HG03442 (cell line): ENCODE data around the gene SNTG2.

Source experiments
- ATAC-seq: cut with Tn5 transposase; IDR thresholded peaks from one replicate; pipeline ENCODE4 v1.9.1; 2021; ENCODE audit warnings: mild to moderate bottlenecking, moderate library complexity; ENCODE audit not compliant: unreplicated experiment

The SNTG2 gene

DNA sequence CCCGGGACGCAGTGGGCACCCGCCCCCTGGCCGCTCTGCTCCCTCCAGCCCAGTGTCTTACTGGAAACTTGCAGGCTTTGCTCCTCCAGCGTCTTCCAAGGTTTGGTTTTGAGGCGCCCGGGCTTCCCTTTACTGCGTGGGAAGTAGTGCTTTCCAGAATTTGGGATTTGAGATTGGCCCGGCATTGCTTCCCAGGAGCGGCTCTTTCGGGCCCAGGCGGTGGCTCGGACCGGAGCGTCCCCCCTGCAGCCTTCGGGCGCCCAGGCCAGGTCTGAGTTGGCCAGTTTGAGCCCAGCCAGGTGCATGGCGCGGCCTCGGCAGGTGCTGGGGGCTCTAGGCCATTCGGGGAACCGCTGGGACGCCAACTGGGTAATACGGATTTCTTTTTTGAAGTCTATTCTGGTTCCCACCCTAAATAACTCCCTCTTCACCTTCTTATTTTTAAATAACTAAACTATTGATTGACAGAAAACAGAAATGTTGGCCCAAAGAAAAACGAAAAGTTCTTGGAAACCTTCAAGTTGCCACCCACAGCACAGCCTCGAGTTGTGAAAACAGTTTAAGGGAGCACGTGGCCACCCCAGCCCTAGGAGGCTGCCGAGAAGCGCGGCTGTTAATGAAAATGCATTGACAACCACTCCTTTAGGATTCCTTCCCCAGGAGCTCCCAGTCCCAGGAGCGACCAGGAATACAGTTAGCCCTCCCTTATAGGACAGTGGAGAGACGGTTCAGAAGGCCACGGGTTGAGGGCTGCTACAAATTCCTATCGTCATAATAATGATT, 766 bp downstream of the SNTG2 start:
- no peak for ATAC-seq

DNA sequence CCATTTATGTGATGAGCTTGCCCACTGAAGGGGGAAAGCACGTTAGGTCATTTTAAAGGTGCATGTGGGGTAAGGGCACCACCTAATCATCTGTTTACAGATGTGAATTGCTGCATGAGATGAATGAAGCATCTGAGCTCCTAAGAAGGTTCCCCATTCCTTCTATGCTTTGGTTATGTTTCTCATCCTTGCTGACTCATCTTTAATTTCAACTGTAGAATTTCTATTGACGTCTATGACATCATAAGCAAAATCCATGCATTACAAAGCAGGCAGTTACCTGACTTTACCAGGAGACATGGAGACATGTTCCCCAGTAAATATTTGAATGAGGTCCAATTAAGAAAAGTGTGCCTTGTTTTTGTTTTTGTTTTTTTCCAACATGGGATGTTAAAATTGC, 2.8 kb downstream of the SNTG2 start:
- no peak for ATAC-seq

DNA sequence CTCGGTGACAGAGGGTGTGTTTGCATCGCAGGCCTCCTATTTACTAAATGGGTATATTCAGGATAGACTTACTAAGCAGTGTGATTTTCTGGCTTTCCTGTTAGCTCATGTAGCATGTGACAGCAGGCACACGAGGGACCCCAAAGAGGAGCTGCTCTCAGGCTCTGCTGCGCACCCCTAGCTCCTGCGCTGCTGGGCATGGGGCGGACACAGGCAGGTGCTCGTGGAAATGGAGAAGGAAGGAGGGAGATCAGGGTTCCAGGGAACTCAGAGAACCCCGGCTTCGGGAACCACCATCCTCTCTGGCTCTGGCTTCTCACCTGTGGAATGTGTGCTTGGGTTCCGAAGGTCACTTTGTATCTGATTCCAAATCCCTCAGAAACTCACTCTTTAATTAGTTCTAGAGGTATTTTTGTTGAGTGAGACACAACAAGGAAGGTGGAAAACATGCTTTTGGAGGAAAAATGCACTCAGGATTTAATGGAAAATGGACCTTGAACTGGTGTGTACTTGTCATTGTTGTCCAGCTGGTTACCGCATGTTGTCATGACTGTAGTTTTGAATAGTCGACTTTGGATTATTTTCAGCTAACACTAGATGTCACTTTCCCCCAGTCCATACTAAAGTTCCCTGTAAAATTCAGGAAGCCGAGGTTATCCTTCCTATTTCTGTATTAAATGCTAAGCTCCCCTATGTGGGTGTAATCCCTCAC, 3.5 kb downstream of the SNTG2 start:
- ATAC-seq, result no peak

DNA sequence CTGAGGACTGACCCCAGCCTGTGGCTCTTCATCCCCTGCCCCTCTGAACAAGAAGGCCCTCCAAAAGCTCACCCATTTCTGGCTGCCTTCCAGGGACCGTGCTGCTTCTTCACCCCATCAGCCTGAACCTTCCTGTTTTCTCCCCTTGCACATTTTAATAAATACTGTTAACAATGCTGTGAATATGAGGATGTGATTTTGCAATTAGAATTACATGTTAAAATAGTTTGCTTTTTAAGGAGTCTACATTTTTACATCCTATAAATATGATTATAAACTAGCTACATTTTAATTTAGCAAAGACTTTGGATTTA, 4.0 kb downstream of the SNTG2 start:
- no peak for ATAC-seq

DNA sequence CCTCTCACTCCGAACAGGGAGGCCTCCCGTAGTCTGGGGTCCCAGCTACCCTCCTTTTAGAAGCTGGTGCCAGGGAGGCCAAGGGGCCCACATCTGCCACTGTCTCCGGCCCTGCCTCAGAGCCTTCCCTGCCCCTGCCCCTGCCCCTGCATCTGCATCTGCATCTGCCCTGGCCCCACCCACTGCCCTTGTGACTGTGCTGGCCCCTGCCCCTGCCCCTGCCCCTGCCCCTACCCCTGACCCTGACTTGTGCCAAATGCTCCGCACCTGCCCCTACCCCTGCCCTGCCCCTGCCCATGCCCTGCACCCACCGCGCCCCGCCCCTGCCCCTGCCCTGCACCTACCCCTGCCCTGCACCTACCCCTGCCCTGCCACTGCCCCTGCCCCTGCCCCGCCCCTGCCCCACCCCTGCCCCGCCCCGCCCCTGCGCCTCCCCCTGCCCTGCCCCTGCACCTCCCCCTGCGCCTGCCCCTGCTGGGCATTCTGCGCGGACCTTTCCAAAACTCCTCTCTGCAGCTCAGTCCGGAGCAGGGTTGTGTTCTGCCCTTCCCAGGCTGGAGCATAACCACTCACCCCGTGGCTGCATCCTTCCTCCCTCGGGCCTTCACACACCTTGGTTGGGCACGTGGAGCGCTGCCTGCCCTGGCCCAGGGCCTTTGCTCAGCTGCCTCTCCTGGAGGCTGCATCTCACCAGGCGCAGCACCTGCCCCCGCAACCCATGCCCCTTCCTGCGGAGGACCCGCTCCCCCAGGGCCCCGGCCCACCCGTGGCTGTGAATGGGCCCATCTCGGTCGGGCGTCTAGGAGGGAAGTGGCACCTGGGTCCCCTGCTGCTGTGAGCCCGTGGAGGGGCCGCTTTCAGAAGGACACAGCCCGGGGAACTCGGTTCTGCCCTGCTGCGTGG, 5.4 kb downstream of the SNTG2 start:
- no peak for ATAC-seq

DNA sequence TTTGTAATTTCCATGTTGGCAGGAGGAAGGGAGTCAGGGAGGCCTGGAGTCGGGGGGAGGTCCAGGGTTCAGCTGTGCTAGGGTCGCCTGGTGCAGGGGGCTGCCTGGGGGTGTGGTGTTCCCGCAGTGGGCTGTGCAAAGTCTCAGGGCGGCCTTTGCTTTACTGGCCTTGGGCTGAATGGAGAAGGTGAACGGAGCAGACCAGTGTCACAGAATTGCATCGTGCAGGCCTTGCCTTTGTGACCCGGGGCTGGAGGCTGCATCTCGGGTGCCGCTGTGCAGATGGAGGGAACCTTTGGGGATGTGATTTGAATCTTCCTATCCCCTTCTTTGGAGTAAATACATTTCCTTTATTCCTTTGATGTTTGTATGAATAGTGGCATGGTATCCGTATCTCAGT, 8.8 kb downstream of the SNTG2 start:
- ATAC-seq, result no peak

DNA sequence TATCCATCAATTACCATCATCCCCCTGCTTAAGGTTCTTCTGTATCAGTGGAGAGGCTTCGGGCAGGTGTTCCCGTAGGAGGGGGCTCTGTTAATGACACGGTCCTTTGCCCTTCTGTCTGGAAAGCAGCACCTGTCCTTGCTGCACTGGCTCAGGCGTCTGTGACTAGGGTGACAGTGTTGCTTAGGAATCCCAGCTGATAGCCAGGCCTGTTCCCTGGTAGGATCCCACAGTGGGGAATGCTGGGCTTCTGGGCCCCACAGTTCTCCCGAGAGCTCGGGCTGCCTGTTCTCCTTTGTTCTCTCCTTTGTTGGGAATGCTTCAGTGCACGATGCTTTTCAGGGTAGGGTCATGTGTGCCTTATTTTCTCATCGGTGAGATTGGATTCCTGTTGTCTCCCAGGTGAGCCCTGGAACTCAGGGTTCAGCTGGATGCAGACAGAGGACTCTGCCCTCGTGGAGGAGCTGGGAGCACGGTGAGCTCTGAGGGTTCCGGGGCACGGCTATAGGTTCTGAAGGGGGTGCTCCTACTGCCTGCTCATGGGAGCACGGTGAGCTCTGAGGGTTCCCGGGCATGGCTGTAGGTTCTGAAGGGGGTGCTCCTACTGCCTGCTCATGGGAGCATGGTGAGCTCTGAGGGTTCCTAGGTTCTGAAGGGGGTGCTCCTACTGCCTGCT, 9.6 kb downstream of the SNTG2 start:
- no peak for ATAC-seq

DNA sequence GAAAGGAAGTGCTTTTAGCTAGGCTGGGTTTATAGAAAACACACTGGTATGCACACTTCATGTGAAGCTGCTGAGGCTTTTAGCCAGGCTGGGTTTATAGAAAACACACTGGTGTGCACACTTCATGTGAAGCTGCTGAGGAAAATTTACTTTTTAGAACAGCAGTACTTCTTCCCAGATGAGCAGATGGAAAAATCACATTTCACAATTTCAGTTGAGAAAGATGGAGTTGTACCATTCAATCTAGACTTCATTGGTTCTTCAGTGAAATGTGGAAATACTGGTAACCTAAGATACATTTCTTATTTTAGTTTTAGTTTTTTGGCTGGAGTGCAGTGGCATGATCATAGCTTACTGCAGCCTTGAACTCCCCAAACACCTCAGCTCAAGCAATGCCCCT, 11.1 kb downstream of the SNTG2 start:
- no peak for ATAC-seq

DNA sequence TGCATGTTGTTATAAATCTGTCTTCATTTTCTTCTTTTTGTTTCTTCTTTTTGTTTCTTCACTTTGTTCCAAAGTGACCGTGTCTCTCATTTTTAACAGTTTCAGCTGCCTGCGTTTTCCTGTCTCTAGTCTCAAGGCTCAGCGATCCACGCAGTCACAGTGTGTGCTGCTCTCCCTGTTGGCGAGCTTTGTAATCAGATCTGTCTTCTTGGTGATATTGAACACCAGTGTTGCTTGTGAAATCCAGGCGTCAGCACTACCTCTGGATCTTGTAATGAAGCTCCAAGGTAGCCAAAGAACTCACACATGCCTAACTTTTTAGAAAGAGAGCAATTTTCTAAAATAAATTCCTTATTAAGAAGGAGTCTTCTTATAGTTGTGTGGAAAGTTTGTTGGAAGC, 13.2 kb downstream of the SNTG2 start:
- no peak for ATAC-seq

DNA sequence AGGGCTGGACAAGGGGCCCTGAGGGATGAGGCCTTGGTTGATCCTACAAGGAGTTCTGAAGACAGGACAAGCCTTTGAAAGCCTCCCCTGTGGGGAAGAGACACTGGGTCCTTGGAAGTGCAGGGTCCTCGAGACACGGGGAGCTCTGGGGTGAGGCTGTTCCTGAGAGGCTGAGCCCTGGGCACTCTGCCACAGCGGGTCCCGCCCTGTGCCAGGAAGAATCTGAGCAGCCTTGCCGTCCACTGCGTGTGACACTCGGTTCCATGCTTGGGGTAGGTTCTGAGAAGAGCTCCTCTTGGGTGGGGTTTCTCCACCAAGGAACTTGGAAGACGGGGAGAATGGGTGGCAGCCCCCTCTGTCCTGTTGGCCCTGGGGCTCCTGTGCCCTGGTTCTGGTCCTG, 13.9 kb downstream of the SNTG2 start:
- no peak for ATAC-seq

DNA sequence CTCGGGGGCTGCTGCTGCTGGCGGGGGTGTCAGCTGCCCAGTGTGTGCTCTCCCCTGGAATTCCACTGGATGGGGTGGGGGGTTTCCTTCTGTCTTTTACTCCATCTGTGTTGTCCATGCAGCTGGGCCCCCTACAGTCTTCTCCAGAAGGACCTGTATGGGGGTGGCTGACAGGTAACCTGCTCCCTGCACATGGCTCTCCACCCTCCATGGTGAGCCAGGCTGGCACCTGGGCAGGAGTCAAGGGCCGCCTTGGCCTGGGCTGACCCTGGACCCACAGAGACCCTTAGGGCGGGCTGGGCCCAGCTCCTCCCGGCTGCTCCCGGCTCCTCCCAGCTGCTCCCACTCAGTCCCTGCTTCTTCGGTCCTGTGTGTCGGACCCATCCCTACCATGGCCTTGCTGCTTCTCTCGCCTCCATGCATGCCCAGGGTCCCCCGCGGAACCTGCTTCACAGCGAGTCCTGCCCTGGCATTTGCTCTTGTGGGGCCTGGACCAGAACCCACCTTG, 15.0 kb downstream of the SNTG2 start:
- no peak for ATAC-seq

DNA sequence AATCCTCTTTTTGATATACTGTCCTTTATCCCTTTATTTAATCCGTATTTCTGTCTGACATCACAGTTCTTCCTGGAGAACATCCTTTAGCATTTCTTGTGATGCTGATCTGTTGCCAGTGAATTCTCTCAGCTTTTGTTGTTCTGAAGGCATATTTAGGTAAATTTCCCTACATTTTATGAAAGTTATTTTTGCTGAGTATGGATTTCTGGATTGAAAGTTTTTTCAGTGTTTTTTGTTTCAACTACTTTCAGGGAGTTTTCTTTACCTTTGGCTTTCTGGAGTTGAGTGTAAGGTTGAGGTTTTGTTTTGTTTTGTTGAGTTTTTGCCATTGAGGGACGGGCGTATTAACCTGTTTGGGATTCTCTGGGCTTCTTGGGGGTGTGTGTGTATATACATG, 22.5 kb downstream of the SNTG2 start:
- ATAC-seq, result no peak

DNA sequence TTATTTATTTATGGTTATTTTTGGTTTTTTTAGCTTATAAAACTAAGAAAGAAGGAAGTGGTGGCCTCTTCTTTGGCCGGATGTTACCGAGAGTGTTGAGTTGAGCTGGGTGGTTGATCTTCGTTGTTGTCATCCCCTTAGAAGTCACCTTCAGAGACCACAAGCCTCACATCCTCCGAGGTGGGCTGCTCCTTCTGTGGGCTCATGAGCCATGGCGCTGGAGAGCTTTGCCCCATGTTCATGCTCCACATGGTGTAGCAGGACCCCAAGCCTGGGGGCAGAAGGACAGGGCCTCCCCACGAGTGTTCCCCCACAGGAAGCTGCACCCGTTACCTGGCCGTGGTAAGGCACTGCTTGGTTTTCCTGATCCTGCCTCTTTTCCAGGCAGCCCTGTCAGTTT, 23.4 kb downstream of the SNTG2 start:
- no peak for ATAC-seq

DNA sequence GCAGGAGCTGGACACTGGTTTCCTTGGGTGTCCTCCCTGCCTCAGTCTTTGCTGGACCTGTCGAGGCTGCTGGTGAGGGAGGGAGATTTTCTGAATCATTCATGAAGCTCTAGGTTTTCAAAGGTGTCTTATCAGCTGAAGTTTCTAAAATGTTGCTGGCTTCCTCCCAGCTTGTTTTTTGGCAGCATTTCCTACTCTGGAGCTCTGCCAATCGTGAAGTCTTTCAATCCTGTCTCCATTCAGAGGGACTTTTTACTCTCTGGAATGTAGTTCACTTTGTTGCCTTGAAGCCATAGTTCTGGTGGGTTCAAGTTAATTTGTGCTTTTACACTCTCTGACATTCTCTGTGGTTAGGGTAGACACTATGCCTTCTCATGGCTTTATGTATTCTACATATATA, 23.9 kb downstream of the SNTG2 start:
- no peak for ATAC-seq

DNA sequence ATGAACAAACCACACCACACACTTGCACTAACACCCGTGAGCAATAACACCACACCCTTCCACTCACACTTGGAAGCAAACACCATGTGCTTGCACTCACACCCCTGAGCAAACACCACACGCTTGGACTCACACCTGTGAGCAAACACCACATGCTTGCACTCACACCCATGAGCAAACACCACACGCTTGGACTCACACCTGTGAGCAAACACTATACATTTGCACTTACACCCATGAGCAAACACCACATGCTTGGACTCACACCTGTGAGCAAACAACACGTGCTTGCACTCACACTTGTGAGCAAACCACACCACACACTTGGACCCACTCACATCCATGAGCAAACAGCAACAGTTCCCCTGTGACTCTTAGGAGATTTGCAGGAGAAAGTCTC, 24.4 kb downstream of the SNTG2 start:
- no peak for ATAC-seq

DNA sequence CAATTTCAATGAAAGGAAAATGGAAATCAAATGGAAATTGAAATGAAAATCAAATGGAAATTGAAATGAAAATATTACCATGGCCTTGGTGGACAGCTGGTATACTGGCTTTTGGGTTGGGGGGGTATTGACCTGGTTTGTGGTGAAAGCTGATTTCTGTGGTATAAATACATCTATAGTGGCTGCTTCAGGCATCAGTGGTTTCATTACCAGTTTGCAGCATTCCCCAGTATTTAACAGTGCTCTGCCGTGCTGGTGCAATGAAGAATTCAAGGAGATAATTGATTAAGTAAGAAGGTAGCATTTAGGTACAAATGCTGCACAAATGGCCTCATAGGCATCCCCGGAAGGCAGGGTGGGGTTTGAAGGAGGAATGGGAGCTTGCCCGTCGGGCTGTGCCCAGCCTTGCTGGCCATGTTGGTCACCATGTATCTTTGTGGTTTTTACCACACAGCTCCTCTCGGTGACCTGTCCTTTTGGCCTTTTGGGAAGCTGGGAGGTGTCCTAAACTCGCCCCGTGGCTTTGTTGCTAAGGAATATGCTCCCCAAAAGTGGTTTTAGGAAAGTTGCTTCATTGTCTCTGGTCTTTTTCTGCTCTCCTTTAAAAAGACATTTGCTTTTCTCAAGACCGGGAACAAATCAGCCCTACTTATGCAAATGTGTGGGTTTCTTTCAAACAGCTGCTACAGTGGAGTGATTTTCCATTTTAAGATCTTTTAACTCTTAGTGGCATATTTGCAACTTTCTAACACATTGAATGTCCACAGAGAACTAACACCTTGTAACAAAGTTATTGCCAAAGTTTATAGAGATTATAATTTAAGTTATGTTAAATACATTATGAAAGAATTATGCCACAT, 28.6 kb downstream of the SNTG2 start:
- no peak for ATAC-seq

DNA sequence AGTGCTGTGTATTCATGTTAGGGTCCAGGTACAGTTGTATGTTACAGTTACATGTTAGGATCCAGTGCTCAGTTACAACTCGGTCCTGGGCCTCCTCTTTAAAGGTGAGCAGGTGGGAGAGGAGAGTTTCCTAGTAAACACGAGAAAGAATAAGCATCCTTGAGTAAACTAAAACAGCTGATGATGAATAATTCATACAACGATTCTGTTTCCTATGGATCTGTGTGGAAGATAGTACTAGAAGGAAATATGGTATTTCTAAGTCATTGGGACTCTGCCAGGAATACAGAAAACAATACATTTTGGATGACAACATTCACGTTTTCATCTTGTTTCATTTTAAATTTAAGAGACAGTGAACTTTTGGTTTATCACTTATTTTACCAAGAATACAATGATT, 29.5 kb downstream of the SNTG2 start:
- ATAC-seq, result no peak

DNA sequence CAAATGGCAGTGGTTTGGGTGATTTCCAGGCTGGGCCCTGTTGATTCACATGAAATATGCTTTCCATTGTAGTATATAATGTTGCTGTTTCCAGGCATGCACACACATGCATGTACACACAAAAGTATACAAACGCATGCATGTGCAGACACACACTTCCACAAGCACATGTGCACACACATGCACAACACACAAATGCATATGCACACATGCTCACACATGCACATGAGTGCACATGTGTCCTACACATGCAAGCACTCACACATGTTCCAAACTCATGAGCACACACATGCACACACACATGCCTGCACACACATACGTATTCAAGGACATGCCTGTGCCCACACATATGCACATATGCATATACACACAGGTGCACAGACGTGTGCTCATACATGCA, 30.6 kb downstream of the SNTG2 start:
- ATAC-seq, result no peak

DNA sequence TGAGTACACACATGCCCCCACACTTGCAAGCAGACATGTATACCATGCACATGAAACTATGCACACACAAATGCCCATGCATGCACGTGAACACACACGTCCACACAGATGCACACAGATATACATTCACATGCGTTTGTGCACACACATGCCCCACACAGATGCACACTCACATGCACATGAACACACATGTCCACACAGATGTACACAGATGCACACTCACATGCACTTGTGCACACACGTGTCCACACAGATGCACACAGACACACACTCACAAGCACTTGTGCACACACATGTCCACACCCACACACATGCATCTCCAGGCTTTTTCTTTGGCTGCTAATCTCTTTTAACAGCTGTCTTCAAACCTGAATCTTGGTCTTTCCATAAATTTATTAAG, 31.1 kb downstream of the SNTG2 start:
- ATAC-seq, result no peak

DNA sequence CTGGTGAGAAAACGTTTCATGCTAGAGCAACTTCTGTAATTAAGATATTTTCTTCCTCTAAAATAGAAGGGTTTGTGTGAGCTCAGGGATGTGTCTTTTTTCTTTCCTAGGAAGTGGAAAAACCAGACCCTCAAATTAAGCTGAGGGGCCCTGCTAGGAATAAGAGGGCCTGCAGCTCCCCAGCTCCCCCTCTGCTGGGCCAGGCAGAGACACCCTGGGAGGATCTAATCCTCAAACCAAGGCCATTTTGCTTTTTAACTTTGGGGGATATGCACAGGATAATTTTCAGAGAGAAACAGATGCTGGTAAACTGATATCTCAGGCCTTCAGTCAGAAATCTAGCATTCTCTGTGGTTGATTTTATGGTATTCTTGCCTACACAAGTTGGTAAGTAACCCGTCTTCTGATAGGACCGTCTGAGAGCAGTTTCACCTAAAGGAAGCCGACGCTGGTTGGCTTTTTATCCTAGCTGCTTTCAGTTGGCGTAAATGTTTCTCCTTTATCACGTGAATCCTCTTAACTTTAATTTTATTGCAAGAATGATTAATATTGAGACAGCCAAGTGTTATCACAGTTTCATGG, 34.8 kb downstream of the SNTG2 start:
- ATAC-seq, result no peak
